ENCODE data around the gene CDC27. TPM values are rescaled to one million over a fixed set of nuclear protein-coding genes. Genes with fewer than 3 reads are reported as not detected.
"Not testable (repeated sequence)": the region's sequence is repeated elsewhere in the genome, so short reads cannot be mapped to it uniquely, and the experiment has no call there.

CDC27 gene
- total RNA-seq, 1 donor from 2014 or later = 73.7 TPM

- Histone ChIP-seq H3K27me3 (ENCODE audit: control insufficient read depth, insufficient read depth, low read length) (no peaks in the 10 kb centered on the region), H3K4me3 (ENCODE audit: low read depth, low read length) (peak overlapping the region; percentile 90), H3K36me3 (ENCODE audit: control insufficient read depth, insufficient read depth, low read length) (no peaks in the 10 kb centered on the region)
- no peak for TF ChIP-seq CTCF (IDR thresholded peaks at IDR 0.05; ENCODE audit: insufficient read depth, low read length, severe bottlenecking)
- DNase-seq (ENCODE audit: low read depth) (peak; percentile 45), FAIRE-seq (no peak)
Measured at GRCh38 chr17:47188271-47188875, 722 bp downstream of the CDC27 start.

GRCh38 chr17:47184681-47185080 lies 4.4 kb downstream of the CDC27 start:
- Histone ChIP-seq H3K4me3 (ENCODE audit: low read depth, low read length) (no peak overlapping the region), H3K36me3 (ENCODE audit: control insufficient read depth, insufficient read depth, low read length) (peaks cover 2% of the 10 kb centered on the region), H3K27me3 (ENCODE audit: control insufficient read depth, insufficient read depth, low read length) (no peaks in the 10 kb centered on the region)
- no peak for TF ChIP-seq CTCF (IDR thresholded peaks at IDR 0.05; ENCODE audit: insufficient read depth, low read length, severe bottlenecking)
- FAIRE-seq (no peak), DNase-seq (ENCODE audit: low read depth) (no peak)

- not testable (repeated sequence) for H3K36me3 ChIP-seq (ENCODE audit: control insufficient read depth, insufficient read depth, low read length); H3K27me3 ChIP-seq (ENCODE audit: control insufficient read depth, insufficient read depth, low read length); H3K4me3 ChIP-seq (ENCODE audit: low read depth, low read length); FAIRE-seq; DNase-seq (ENCODE audit: low read depth)
Measured at GRCh38 chr17:47180988-47181387, 8.1 kb downstream of the CDC27 start.

DNA sequence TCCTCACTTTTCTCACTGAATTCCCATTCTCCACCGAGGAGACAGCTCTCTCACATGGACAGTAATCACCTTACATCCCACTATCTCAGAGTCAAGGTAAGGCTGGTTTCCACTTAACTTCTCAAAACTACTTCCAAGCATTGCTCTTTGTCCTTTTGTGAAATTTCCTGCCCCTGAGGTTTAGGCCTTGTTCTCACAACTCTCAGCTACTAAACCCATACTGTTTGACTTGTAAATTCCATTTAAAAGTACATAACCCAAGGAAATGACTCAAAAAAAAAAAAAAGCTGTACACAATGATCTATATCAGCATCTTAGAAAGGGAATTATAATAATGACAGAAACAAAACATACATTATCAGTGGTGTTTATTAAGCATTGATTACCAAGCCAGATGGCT lies 8.8 kb downstream of the CDC27 start:
- DNase-seq (ENCODE audit: low read depth) (no peak), FAIRE-seq (no peak)
- Histone ChIP-seq H3K4me3 (ENCODE audit: low read depth, low read length) (no peak overlapping the region), H3K36me3 (ENCODE audit: control insufficient read depth, insufficient read depth, low read length) (peaks cover 2% of the 10 kb centered on the region), H3K27me3 (ENCODE audit: control insufficient read depth, insufficient read depth, low read length) (no peaks in the 10 kb centered on the region)
- no peak for TF ChIP-seq CTCF (IDR thresholded peaks at IDR 0.05; ENCODE audit: insufficient read depth, low read length, severe bottlenecking)

DNA sequence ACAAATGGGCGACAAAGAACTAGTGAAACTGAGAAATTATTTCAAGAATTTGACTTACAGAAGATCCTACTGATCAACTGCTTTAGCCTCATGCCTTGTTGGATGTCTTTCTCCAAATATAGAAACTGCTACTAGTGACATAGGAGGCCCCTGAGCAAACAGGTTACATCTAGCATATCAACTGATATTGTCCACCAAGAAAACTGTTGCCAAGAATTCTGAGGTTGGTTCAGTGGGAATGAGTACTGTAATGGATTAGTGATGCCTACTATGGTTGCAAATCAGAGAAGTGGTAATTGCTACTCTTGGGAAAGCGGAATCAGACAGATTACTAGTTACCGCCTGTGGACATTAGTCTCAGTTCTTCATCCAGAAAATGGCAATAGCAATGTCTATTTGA lies 10.0 kb downstream of the CDC27 start:
- H3K36me3 ChIP-seq (ENCODE audit: control insufficient read depth, insufficient read depth, low read length) = peaks cover 2% of the 10 kb centered on the region
- FAIRE-seq = no peak
- no peaks in the 10 kb centered on the region for H3K27me3 ChIP-seq (ENCODE audit: control insufficient read depth, insufficient read depth, low read length)

DNA sequence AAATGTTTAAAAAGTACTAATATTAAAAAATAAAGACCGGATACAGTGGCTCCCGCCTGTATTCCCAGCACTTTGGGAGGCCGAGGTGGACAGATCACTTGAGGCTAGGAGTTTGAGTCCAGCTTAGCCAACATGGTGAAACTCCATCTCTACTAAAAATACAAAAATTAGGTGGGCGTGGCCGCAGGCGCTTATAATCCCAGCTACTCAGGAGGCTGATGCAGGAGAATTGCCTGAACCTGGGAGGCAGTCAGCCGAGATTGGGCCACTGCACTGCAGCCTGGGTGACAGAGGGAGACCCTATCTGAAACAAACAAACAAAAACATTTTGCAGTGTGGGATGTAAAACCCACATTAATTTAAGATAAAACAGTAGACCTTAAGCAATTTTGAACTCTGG lies 11.8 kb downstream of the CDC27 start:
- Histone ChIP-seq H3K4me3 (ENCODE audit: low read depth, low read length) (no peak overlapping the region), H3K27me3 (ENCODE audit: control insufficient read depth, insufficient read depth, low read length) (no peaks in the 10 kb centered on the region), H3K36me3 (ENCODE audit: control insufficient read depth, insufficient read depth, low read length) (peaks cover 2% of the 10 kb centered on the region)
- FAIRE-seq (no peak), DNase-seq (ENCODE audit: low read depth) (no peak)
- no peak for TF ChIP-seq CTCF (IDR thresholded peaks at IDR 0.05; ENCODE audit: insufficient read depth, low read length, severe bottlenecking)

More for the DNA sequence above, 10.0 kb downstream of the CDC27 start:
- no peak for TF ChIP-seq CTCF (IDR thresholded peaks at IDR 0.05; ENCODE audit: insufficient read depth, low read length, severe bottlenecking)
- H3K4me3 ChIP-seq (ENCODE audit: low read depth, low read length) = no peak overlapping the region
- DNase-seq (ENCODE audit: low read depth) = no peak

Measured in bronchial epithelial cell (primary cell).